ENCODE measurements around the gene ARFGAP3.
"Not testable (repeated sequence)": the region's sequence is repeated elsewhere in the genome, so short reads cannot be mapped to it uniquely, and the experiment has no call there.

The ARFGAP3 gene

GRCh38 chr22:42786606-42787356 lies 70.3 kb downstream of the ARFGAP3 start:
- TF ChIP-seq CTCF (IDR thresholded peaks at IDR 0.05; ENCODE audit: low read depth, low read length) = no peak
- no peak overlapping the region for H3K4me3 ChIP-seq (ENCODE audit: low read depth, low read length)

GRCh38 chr22:42785706-42786499 lies 71.2 kb downstream of the ARFGAP3 start:
- no peak for TF ChIP-seq CTCF (IDR thresholded peaks at IDR 0.05; ENCODE audit: low read depth, low read length)
- H3K4me3 ChIP-seq (ENCODE audit: low read depth, low read length) = no peak overlapping the region

- not testable (repeated sequence) for H3K4me3 ChIP-seq (ENCODE audit: low read depth, low read length)
These were observed 74.8 kb downstream of the ARFGAP3 start for GRCh38 chr22:42782306-42782705.

GRCh38 chr22:42780070-42780540 lies 77.0 kb downstream of the ARFGAP3 start:
- H3K4me3 ChIP-seq (ENCODE audit: low read depth, low read length) = no peak overlapping the region
- peak; percentile 71 for TF ChIP-seq CTCF (IDR thresholded peaks at IDR 0.05; ENCODE audit: low read depth, low read length)

- H3K4me3 ChIP-seq (ENCODE audit: low read depth, low read length) = no peak overlapping the region
- no peak for TF ChIP-seq CTCF (IDR thresholded peaks at IDR 0.05; ENCODE audit: low read depth, low read length)
These were observed 79.9 kb downstream of the ARFGAP3 start for GRCh38 chr22:42777126-42777525.

GRCh38 chr22:42773167-42773566 lies 83.9 kb downstream of the ARFGAP3 start:
- TF ChIP-seq CTCF (IDR thresholded peaks at IDR 0.05; ENCODE audit: low read depth, low read length) = no peak
- no peak overlapping the region for H3K4me3 ChIP-seq (ENCODE audit: low read depth, low read length)

- no peak for TF ChIP-seq CTCF (IDR thresholded peaks at IDR 0.05; ENCODE audit: low read depth, low read length)
- H3K4me3 ChIP-seq (ENCODE audit: low read depth, low read length) = no peak overlapping the region
These were observed 84.4 kb downstream of the ARFGAP3 start for GRCh38 chr22:42772647-42773046.

All from WI38 (cell line).